Hypothalamus (tissue), 51 donors: ENCODE data around the gene EPPIN.

Experiments
- DNase-seq, 51 donors: peaks; one replicate each; lab custom pipeline; 2025; lab: John Stamatoyannopoulos, UW

Gene EPPIN

GRCh38 chr20:45539382-45539781, 7.8 kb downstream of the EPPIN start, which contains the start of gene WFDC6:
Gene WFDC6 (minus strand): TSS chr20:45539482. CDS start chr20:45539407, 75 bp downstream.
- no peak for DNase-seq

DNA sequence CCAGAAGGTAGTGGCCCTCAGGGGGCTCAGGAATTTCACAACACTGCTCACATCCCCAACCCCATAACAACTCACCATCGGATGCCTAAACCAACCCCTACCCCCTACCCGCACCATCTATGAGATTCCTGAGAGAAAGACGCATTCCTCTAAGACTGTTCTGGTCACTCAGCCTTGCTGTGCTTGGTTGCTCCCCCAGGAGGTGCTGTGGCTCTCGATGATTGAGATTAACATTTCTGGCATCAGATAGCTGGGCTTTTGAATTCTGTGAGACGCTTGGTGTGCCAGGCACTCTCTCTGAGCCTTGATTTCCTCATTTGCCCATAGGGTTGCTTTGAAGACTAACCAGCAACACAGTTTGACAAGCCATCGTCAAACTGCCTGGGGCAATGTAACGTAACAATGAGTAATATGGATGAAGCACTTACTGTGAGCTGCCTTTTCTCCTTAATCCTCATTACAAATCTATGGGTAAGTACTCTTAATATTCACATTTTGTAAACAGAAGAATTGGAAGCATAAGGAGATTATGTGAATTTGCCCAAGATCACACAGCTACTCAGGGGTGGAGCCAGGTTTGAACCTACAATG, 8.9 kb downstream of the EPPIN start:
- DNase-seq = no peak

- DNase-seq = no peak
These were observed 19.9 kb downstream of the EPPIN start for GRCh38 chr20:45527294-45527693.

DNA sequence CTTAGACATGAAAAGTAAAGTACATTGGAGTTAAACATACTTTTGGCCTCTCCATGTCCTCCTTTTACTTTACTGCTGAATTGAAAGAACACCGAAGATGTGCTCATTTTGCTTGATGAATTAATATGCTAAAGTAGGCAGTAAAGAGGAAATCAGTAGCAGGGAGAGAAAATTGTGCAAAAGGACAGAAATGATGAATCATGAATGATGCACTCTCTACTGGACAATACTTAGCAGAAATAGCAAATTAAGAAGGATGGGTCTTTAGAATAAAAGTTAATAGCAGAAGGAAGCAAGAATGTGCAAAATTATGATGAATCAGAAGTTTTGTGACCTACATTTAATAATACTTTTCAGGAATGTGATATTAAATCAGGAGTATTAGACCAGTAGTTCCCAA, 23.4 kb downstream of the EPPIN start:
- no peak for DNase-seq

DNA sequence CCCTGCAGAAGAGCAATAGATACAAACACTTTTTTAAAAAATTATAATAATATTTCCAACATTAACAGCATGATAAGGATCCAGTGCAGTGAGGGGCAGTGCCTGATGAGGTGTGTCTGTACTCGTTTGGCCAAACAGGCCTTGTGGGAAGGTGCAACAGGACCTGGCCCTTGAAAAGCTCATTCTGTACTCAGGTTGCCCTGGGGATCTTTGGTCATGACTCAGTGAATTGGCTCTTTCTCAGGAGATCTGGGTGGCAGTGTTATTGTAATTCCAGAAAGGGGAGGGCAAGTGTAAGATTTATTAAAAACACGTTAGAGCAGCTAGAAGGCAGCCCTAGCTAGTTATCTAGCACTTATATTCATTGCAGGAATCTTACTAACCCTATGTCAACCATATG, 28.9 kb downstream of the EPPIN start:
- DNase-seq = no peak

DNA sequence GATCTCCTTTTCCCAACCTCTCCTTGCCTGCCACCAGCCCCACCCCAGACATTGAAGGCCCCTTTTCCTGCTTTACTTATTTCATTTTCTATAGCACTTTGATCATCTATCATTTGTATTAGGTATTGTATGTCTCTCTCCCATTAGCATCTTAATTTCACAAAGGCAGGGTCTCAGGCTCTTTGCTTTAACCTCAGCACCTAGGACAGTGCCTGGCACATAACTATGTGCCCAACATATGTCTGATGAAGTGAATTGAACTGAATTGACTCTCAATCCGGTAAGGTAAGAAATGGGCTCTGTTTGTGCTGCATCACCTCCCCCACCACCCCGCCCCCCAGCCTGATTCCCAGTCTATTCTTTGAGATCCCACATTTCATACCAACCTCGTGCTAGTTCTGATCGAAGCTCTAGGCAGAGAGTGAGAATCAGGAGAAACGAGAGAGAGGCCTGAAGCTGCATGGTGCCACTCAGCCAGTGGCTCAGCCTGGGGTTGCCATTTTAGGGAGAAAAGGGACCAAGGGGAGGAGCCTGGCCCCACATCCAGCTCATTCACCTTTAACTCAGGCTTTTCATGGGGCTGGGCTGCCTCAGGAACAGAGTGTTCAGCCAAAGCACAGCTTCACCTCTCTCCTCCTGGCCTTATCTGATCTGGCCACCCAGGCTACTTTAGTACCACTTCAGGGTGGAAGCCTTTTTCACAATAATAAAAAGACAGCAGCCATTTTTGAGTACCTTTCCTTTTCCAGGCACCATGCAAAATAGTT, 31.9 kb downstream of the EPPIN start, which contains the start of gene SPINT3:
TSS of gene SPINT3 (minus strand) at position 476 of the 767 bp plus-strand sequence. CDS start at position 462, 14 bp downstream.
- no peak for DNase-seq

- DNase-seq = no peak
These were observed 36.8 kb downstream of the EPPIN start for GRCh38 chr20:45510242-45510862.

GRCh38 chr20:45509091-45509490, 38.1 kb downstream of the EPPIN start:
- DNase-seq = no peak

DNA sequence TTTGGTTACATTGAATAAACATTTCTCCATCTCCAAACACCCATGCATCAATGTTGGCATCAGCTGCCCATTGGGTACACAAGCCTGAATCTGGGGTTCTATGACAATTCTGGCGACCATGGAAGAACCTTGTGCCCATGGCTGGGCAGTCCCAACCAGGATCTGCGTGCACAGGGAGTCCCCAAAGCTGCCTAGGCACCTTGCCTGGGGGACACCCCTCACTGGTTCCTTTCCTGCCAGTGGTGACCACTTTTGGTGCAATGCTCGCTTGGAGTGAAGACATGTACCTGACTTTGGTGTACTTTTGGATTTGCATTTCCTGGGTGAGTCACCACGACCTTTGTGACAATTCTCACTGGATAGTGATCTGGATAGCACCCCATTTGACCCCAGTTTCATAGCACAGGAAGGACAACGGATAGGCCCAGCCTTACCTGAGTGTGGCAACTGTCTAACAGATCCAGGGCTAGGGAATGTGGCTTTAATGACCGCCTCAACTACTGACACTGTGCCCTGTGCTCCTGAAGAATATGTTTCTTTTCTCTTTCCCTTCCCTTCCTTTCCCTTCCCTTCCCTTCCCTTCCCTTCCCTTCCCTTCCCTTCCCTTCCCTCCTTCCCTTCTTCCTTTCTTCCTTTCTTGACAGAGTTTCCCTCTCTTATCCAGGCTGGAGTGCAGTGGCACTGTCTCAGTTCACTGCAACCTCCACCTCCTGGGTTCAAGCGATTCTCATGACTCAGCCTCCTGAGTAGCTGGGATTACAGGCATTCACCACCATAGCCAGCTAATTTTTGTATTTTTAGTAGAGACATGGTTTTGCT, 38.9 kb downstream of the EPPIN start:
- no peak for DNase-seq

GRCh38 chr20:45507011-45507820, 40.0 kb downstream of the EPPIN start:
- no peak for DNase-seq

- DNase-seq = no peak
These were observed 40.8 kb downstream of the EPPIN start for GRCh38 chr20:45506398-45506797.

GRCh38 chr20:45503403-45503802, 43.8 kb downstream of the EPPIN start:
- no peak for DNase-seq

DNA sequence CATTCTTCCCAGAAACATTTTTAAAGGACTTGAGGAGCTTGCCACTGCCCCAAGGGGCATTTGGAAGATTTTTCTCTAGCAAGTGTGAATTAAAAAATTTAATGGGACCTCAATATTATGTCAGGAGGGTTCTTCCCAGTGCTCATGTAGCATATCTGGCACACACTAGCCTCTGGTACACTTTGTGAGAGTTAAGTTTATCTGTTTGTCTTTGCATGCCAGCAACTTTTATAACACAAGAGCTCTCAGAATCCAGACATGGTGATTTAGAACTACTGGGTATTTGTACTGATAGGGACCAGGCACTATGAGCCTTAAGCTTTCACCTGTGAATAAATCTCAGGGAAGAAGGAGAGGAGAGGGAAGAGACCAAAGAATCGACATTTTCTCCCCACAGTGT, 44.6 kb downstream of the EPPIN start:
- no peak for DNase-seq

GRCh38 chr20:45501600-45501999, 45.6 kb downstream of the EPPIN start:
- no peak for DNase-seq

GRCh38 chr20:45500022-45500421, 47.2 kb downstream of the EPPIN start:
- DNase-seq = no peak

DNA sequence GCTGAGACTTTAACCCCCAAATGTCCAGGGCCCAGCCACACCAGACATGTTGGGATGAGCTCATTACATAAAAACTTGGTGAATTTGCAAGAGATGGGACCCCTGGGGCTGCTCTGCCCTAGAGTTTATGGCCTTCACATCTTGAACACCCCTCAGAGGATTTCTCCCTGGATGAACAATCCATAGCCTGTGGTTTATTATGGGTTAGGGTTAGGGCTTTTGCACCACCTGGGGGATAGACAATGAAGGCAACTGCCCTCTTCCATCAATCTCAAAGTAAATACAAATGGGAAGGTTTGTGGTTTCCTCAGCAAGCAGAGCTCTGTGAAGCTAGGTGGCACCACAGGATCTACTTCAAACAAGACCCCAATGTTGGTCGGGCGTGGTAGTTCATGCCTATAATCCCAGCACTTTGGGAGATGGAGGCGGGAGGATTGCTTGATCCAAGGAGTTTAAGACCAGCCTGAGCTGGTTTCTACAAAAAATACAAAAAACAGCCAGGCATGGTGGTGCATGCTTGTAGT, 49.2 kb downstream of the EPPIN start:
- no peak for DNase-seq

DNA sequence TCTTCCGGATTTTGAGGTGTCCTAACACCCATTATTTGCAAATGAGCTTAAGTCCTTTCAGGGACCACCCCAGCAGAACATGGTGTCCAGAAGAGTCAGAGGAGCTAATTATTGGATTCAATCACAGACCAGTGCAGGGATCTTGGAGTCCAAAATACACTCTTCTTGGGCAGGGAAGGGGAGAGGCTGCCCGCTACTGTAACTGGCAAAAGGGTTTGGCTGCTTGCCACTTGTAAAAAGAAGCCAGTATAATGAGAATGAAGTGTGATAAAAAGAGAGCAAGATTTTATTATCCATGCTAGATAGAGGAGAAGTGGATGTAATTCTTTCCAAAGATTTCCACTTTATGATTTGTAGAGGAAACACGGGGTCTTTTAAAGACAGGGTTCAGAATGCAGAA, 51.0 kb downstream of the EPPIN start:
- DNase-seq = no peak

DNA sequence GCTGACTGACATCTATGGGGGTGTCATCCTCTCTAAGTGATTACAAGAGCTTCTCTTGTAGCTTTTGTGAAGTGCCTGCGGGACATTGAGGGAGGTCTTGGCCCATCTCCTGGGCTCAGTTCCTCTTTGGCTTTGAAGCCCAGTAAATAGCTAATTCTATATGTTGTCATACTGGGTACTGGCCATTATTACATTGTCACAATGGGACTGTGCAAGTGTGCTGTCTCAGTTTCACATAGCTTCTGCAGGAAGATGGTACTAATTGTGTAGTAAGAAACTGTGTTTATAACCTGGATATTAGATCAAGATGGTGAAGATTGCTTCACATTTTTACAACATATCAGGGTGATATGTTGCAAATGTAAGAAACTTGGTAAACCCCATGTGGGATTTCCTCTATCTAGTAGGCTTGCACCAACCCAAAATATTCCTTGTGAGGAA, 51.7 kb downstream of the EPPIN start:
- no peak for DNase-seq
